Testis (tissue), 2 donors: Measurements from ENCODE around the gene IFITM2.

Experiments used
- POLR2A ChIP-seq: fragments of 450-650 bp; IDR thresholded peaks from one replicate; pipeline ENCODE4 v1.6.1; 2017; ENCODE audit warnings: antibody characterized with exemption, mild to moderate bottlenecking, moderate library complexity
- TF ChIP-seq, protein P1 (sequence below), 3 experiments: fragments of 450-650 bp in 2 of 3; fragments of 200-600 bp in 1 of 3; sonication (generic) in 1 of 3; IDR thresholded peaks; one replicate each; pipeline ENCODE4 v1.5.1; 2016 to 2019; ENCODE audit warnings: antibody characterized with exemption in 3 of 3, mild to moderate bottlenecking in 2 of 3, moderate library complexity in 1 of 3

DNA sequence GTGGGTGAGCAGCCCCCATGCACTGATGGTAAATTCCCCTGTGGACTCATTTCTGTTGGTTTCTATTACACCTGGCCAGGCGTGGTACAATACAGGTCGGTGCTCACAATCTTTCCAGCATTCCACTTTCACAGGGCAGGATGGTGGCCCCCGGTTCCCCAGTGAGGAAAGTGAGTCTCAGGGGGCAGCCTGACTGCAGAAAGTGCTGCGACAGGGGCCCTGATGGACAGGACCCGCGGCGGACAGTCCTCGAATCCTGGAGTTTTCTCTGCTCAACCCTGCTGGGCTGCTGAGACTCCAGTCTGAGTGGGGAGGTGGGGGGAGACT is 21.8 kb upstream of the IFITM2 start:
- TF ChIP-seq, protein P1, sequence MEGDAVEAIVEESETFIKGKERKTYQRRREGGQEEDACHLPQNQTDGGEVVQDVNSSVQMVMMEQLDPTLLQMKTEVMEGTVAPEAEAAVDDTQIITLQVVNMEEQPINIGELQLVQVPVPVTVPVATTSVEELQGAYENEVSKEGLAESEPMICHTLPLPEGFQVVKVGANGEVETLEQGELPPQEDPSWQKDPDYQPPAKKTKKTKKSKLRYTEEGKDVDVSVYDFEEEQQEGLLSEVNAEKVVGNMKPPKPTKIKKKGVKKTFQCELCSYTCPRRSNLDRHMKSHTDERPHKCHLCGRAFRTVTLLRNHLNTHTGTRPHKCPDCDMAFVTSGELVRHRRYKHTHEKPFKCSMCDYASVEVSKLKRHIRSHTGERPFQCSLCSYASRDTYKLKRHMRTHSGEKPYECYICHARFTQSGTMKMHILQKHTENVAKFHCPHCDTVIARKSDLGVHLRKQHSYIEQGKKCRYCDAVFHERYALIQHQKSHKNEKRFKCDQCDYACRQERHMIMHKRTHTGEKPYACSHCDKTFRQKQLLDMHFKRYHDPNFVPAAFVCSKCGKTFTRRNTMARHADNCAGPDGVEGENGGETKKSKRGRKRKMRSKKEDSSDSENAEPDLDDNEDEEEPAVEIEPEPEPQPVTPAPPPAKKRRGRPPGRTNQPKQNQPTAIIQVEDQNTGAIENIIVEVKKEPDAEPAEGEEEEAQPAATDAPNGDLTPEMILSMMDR (IDR thresholded peaks at IDR 0.05): no peak
- TF ChIP-seq POLR2A: no peak
